Upper lobe of left lung (tissue), 4 donors: ENCODE data around the gene UNKL.
A peak's percentile ranks its signal among the peaks of the same experiment; 100 is the strongest.

Experiments used
- CTCF ChIP-seq, 6 experiments: fragments of 450-650 bp in 4 of 6; fragments of 200-600 bp in 2 of 6; sonication (generic) in 2 of 6; IDR thresholded peaks; one replicate each; pipeline ENCODE4 v1.5.1; 2016 to 2019; ENCODE audit warnings: antibody characterized with exemption in 6 of 6
- EP300 ChIP-seq, 4 donors: sonication (generic); formaldehyde crosslinking; IDR thresholded peaks; one replicate each; pipeline ENCODE4 v1.5.1; 2017; ENCODE audit warnings: antibody characterized with exemption in 4 of 4, control low read depth in 2 of 4
- POLR2A ChIP-seq, 4 donors: fragments of 450-650 bp; IDR thresholded peaks; one replicate each; pipeline ENCODE4 v1.5.1; 2016 to 2017; ENCODE audit warnings: antibody characterized with exemption in 4 of 4, mild to moderate bottlenecking in 2 of 4
- POLR2AphosphoS5 ChIP-seq, 2 donors: sonication (generic); formaldehyde crosslinking; IDR thresholded peaks; one replicate each; pipeline ENCODE4 v1.5.1; 2017; ENCODE audit warnings: antibody characterized with exemption in 2 of 2

- TF ChIP-seq POLR2A (IDR thresholded peaks at IDR 0.05): peak in 1 of 4 donors; percentile 21
- TF ChIP-seq CTCF (IDR thresholded peaks at IDR 0.05): no peak
- no peak for TF ChIP-seq POLR2AphosphoS5 (IDR thresholded peaks at IDR 0.05)
- TF ChIP-seq EP300 (IDR thresholded peaks at IDR 0.05): no peak
These were observed at the start of gene UNKL for GRCh38 chr16:1414532-1415260.
